ENCODE data around the gene GRM2. TPM values are rescaled to one million over a fixed set of nuclear protein-coding genes. Genes with fewer than 3 reads are reported as not detected.

Gene GRM2
- total and polyA plus RNA-seq, 2 experiments from 2014 or later, result 0.69 TPM; not detected in 1

GRCh38 chr3:51669241-51670052 is 37.4 kb upstream of the GRM2 start:
- peaks cover 17% of the 10 kb centered on the region for H3K4me1 ChIP-seq (ENCODE audit: low read depth)
- peak; percentile 98 for TF ChIP-seq CTCF (IDR thresholded peaks at IDR 0.05; ENCODE audit: low read depth, low read length)
- no peak overlapping the region for H3K4me3 ChIP-seq
- no peak overlapping the region for H3K27ac ChIP-seq
- no peaks in the 10 kb centered on the region for H3K27me3 ChIP-seq
- no peaks in the 10 kb centered on the region for H3K9me3 ChIP-seq (ENCODE audit: low read depth)
- H3K36me3 ChIP-seq, result no peaks in the 10 kb centered on the region
- DNase-seq (ENCODE audit: low read depth in 1 of 2, low spot score in 1 of 2), result peak; percentile 88 to 89

DNA sequence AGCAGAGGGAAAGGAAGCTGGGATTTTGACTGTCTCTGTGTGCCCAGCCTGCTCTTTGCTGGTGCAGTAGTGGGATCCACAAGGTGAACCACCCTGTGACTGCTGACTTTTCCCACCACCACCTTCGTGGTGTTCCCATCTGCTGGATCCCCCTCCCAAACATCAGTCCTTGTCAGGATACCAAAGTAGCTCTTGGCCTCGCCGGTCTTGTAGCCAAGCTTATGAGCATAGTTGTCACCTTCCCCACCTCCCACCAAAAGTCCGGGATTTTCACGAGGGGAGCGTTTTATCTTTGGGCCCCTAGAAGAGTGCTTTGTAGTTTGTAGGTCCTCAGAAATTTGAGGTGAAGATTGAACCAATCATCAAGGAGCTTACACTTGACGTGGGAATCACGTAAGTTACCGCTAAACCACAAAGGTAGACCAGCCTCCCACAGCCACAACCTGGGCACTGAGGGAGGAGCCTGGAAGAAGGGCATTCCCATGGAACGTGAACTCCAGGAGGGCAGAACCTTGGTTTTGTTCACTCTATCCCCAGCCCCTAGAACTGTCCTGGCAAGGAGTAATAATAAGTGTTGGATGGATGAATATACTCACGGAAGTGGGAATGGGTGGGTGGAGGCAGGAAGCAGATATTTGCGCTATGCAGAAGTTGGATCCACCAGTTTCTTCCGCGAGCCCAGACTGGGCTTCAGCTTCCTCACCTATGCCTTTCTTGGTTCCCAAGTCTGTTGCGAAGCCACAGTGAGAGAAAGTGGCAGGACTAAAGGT is 36.6 kb upstream of the GRM2 start:
- H3K4me1 ChIP-seq (ENCODE audit: low read depth), result peaks cover 17% of the 10 kb centered on the region
- no peak for DNase-seq (ENCODE audit: low read depth in 1 of 2, low spot score in 1 of 2)
- H3K36me3 ChIP-seq, result no peaks in the 10 kb centered on the region
- TF ChIP-seq CTCF (IDR thresholded peaks at IDR 0.05; ENCODE audit: low read depth, low read length), result no peak
- H3K9me3 ChIP-seq (ENCODE audit: low read depth), result no peaks in the 10 kb centered on the region
- no peaks in the 10 kb centered on the region for H3K27me3 ChIP-seq
- H3K27ac ChIP-seq, result no peak overlapping the region
- peak overlapping the region; percentile 63 for H3K4me3 ChIP-seq

DNA sequence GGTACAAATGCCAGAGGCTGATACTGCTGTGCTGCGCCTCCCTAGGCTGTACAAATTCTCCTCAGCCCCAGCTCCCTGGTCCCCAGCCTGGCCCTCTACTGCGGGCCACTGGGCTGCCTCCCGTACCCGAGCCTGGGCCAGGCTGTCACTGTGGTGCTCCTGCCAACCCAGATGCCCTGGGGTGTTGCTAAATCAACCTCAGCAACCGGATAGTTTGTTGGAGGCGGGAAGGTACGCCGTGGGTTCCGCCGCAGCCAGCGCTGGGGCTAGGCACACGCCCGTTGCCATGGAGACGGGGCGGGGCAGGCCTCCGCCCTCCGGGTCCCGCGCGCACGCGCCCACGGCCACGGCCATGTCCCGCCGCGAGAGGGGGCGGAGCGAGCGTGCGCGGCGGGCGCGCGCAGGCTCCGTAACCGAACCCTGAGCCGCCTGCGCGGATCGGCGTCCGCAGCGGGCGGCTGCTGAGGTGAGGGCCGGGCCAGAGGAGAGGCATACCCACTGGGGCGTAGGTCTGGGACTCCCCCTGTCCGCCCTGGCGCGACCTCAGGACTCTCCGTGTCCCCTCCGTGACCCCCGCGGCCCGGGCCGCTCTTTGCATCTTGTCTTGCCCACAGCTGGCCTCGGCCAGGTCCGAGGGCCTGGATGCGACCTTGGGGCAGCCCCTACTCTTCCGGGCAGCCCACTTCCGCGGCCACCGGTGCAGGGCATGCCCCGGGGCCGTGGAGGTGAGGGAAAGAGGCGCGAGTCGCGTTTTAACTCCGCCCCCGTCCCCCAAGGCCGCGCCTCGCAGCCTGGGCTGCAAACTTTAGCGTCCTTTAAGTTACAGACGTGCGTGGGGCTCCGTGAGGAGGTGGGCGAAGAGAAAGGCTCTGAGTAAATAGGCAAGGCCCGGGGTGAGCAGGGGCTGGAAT is 35.8 kb upstream of the GRM2 start, which contains the start of gene TEX264:
Gene TEX264 (plus strand): TSS at position 430 of the 911 bp plus-strand sequence. CDS start 3,053 bp downstream, outside the sequence.
- Histone ChIP-seq H3K9me3 (ENCODE audit: low read depth) (no peaks in the 10 kb centered on the region), H3K36me3 (no peaks in the 10 kb centered on the region), H3K27ac (peak within 1 kb of the TSS; percentile 79), H3K4me3 (peak within 1 kb of the TSS; percentile 63), H3K4me1 (ENCODE audit: low read depth) (peaks cover 17% of the 10 kb centered on the region), H3K27me3 (no peaks in the 10 kb centered on the region)
- no peak for TF ChIP-seq CTCF (IDR thresholded peaks at IDR 0.05; ENCODE audit: low read depth, low read length)
- DNase-seq (ENCODE audit: low read depth in 1 of 2, low spot score in 1 of 2), result peak; percentile 91

GRCh38 chr3:51671734-51672475 is 35.0 kb upstream of the GRM2 start:
- Histone ChIP-seq H3K27ac (peak overlapping the region; percentile 79), H3K36me3 (no peaks in the 10 kb centered on the region), H3K4me1 (ENCODE audit: low read depth) (peaks cover 17% of the 10 kb centered on the region), H3K4me3 (peak overlapping the region; percentile 63), H3K27me3 (no peaks in the 10 kb centered on the region), H3K9me3 (ENCODE audit: low read depth) (no peaks in the 10 kb centered on the region)
- no peak for TF ChIP-seq CTCF (IDR thresholded peaks at IDR 0.05; ENCODE audit: low read depth, low read length)
- peak; percentile 72 to 90 for DNase-seq (ENCODE audit: low read depth in 1 of 2, low spot score in 1 of 2)

Data from cardiac muscle cell (in vitro differentiated cells and primary cell).